GM18951 (cell line): ENCODE measurements around the gene ADORA3.

ENCODE experiments used
- POLR2A ChIP-seq: IDR thresholded peaks from 4 replicates; pipeline ENCODE4 v1.6.1; 2011; ENCODE audit warnings: mild to moderate bottlenecking; ENCODE audit not compliant: insufficient read length, insufficient read depth; ENCODE audit errors: extremely low read depth
- in situ Hi-C: fragments of 300-500 bp; cut with MboI; formaldehyde crosslinking; loops from one replicate; pipeline ENCODE4 v1.12.0; 2022; ENCODE audit warnings: low sequenced_read_pairs, mixed read lengths, inconsistent platforms; ENCODE audit not compliant: unreplicated experiment

The ADORA3 gene

GRCh38 chr1:111516005-111516535 lies 12.6 kb upstream of the ADORA3 start:
- in situ Hi-C loops: no loop called here
- no peak for TF ChIP-seq POLR2A

- in situ Hi-C loops: no loop called here
Measured at GRCh38 chr1:111515291-111516004, 12.0 kb upstream of the ADORA3 start.

GRCh38 chr1:111513410-111514020 lies 10.1 kb upstream of the ADORA3 start:
- TF ChIP-seq POLR2A: no peak
- in situ Hi-C loops: no loop called here

More at GRCh38 chr1:111515291-111516004, 12.0 kb upstream of the ADORA3 start:
- peak; percentile 20 for TF ChIP-seq POLR2A

- TF ChIP-seq POLR2A: no peak
- in situ Hi-C loops: no loop called here
Measured at GRCh38 chr1:111512931-111513330, 9.5 kb upstream of the ADORA3 start.

- TF ChIP-seq POLR2A: no peak
- in situ Hi-C loops: no loop called here
Measured at GRCh38 chr1:111512132-111512889, 8.9 kb upstream of the ADORA3 start.

GRCh38 chr1:111511370-111511769 lies 7.9 kb upstream of the ADORA3 start:
- TF ChIP-seq POLR2A: no peak
- in situ Hi-C loops: no loop called here

- in situ Hi-C loops: loop anchor here (10.0 kb wide), 1 partner anchor 145 kb away; no protein-coding TSS in a partner anchor
- TF ChIP-seq POLR2A: no peak
Measured at GRCh38 chr1:111509997-111510375, 6.6 kb upstream of the ADORA3 start.

GRCh38 chr1:111507411-111508201 lies 4.2 kb upstream of the ADORA3 start:
- in situ Hi-C loops: loop anchor here (10.0 kb wide), 1 partner anchor 147 kb away; no protein-coding TSS in a partner anchor
- TF ChIP-seq POLR2A: peak; percentile 54

GRCh38 chr1:111506561-111506960 lies 3.1 kb upstream of the ADORA3 start:
- in situ Hi-C loops: loop anchor here (10.0 kb wide), 1 partner anchor 148 kb away; no protein-coding TSS in a partner anchor
- TF ChIP-seq POLR2A: no peak

GRCh38 chr1:111505641-111506119 lies 2.2 kb upstream of the ADORA3 start:
- in situ Hi-C loops: loop anchor here (10.0 kb wide), 1 partner anchor 149 kb away; no protein-coding TSS in a partner anchor
- peak; percentile 40 for TF ChIP-seq POLR2A

GRCh38 chr1:111504097-111504496 lies 664 bp upstream of the ADORA3 start:
- in situ Hi-C loops: loop anchor here (10.0 kb wide), 1 partner anchor 151 kb away; no protein-coding TSS in a partner anchor

GRCh38 chr1:111501645-111502044 lies 1.8 kb downstream of the ADORA3 start:
- no peak for TF ChIP-seq POLR2A
- in situ Hi-C loops: loop anchor here (10.0 kb wide), 1 partner anchor 153 kb away; no protein-coding TSS in a partner anchor

More at GRCh38 chr1:111504097-111504496, 664 bp upstream of the ADORA3 start:
- no peak for TF ChIP-seq POLR2A

- no peak for TF ChIP-seq POLR2A
- in situ Hi-C loops: loop anchor here (25.0 kb wide), 1 partner anchor 863 kb away; no protein-coding TSS in a partner anchor
Measured at GRCh38 chr1:111499026-111499785, 4.2 kb downstream of the ADORA3 start.
